KOPT-K1 (cell line): Measurements from ENCODE around the gene SRRM3.
"Not testable (repeated sequence)": the region's sequence is repeated elsewhere in the genome, so short reads cannot be mapped to it uniquely, and the experiment has no call there.

Experiments
- H3K27ac ChIP-seq: fragments of 200-600 bp; sonication (generic); 2 replicates; pipeline ENCODE4 v1.5.1; 2016; ENCODE audit warnings: antibody characterized with exemption, mild to moderate bottlenecking, low read depth, low read length; ENCODE audit not compliant: poor library complexity, severe bottlenecking
- H3K36me3 ChIP-seq: fragments of 200-600 bp; sonication (generic); 2 replicates; pipeline ENCODE4 v1.5.1; 2017; ENCODE audit warnings: antibody characterized with exemption, mild to moderate bottlenecking, low read length, moderate library complexity; ENCODE audit not compliant: insufficient read depth
- H3K9me3 ChIP-seq: fragments of 200-600 bp; sonication (generic); 2 replicates; pipeline ENCODE4 v1.5.1; 2017; ENCODE audit warnings: antibody characterized with exemption, low read length, mild to moderate bottlenecking; ENCODE audit not compliant: insufficient read depth, poor library complexity, severe bottlenecking

Gene SRRM3

DNA sequence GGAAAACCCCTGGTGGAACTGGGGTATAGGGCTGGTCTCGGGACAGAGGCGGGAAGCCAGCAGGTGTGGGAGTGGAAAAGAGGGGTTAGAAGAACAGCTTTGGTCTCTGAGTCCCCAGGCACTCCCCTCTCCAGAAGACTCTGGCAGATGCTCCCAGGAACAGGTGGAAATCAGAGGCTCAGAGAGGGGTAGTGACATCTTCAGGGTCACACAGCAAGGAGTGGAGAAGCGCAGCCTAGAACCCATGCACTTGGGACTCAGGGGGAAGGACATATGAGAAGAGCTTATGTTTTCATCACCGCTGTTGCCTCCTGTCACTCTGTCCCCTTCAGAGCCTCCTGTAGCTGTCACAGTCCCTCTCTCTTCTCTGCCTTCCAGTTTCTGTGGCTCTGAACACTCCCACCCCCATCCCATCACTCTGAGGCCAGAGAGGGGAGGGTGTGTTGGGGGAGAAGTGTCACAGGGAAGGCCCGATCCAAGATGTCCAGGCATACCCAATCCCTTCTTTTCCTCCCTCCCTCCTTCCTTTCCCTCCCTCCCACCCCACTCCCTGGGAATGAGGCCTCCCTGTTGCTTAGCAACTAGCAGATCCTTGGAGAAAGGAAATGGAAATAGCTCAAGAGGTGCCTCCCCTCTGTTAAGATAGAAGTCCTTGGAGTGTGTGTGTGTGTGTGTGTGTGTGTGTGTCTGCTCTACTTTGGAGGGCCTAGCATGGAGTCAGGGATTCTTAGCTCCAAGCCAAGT, 32.0 kb downstream of the SRRM3 start:
- no peaks in the 10 kb centered on the region for H3K9me3 ChIP-seq
- H3K27ac ChIP-seq, result no peak overlapping the region
- H3K36me3 ChIP-seq, result no peaks in the 10 kb centered on the region

DNA sequence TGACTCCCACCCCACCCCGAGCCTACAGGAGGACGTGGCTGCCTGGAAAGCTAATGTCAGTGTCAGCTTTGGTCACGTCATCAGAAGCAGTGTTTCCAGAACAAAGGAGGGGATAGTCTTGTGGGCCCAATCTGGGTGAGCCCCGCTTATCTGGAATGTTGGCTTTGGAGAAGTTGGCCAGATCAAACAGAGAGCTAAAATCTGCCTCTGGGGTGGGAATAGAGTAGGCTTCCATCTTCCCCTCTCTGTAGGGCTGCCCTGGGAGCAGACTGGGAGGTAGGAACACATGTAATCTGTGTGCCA, 32.5 kb downstream of the SRRM3 start:
- no peaks in the 10 kb centered on the region for H3K9me3 ChIP-seq
- H3K36me3 ChIP-seq, result no peaks in the 10 kb centered on the region
- H3K27ac ChIP-seq, result no peak overlapping the region

DNA sequence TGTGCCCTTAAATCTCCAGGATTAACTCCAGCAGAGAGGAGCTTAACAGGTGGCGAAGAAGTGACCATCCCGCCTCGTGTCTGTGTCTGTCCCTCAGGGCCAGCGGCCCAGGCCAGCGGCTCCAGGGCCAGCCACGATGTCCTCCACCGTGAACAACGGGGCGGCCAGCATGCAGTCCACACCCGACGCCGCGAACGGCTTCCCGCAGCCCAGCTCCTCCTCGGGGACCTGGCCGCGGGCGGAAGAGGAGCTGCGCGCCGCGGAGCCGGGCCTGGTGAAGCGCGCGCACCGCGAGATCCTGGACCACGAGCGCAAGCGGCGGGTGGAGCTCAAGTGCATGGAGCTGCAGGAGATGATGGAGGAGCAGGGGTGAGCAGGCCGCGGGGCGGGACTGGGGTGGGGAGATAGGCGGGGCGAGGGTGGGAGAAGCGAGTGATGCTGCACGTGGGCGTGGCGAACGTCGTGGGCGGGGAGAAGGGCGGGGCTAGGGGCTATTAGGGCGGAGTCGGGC, 33.3 kb downstream of the SRRM3 start:
- H3K27ac ChIP-seq, result no peak overlapping the region
- no peaks in the 10 kb centered on the region for H3K9me3 ChIP-seq
- no peaks in the 10 kb centered on the region for H3K36me3 ChIP-seq

DNA sequence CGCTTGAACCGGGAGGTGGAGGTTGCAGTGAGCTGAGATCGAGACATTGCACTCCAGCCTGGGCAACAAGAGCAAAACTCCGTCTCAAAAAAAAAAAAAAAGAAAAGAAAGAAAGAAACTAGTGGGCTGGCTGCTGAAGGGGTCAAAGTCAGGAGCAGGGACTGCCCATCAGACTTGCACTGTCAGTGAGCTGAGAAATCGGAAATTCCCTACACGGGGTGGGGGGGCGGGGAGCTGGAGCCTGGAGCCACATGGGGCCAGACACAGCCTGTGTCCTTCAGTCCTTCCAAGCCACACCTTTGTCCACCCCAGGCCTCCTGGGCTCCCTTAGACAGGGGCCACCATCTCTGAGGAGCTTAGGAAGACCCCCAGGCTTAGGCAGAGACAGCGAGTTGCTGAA, 34.5 kb downstream of the SRRM3 start:
- Histone ChIP-seq H3K27ac (no peak overlapping the region), H3K9me3 (no peaks in the 10 kb centered on the region), H3K36me3 (no peaks in the 10 kb centered on the region)

DNA sequence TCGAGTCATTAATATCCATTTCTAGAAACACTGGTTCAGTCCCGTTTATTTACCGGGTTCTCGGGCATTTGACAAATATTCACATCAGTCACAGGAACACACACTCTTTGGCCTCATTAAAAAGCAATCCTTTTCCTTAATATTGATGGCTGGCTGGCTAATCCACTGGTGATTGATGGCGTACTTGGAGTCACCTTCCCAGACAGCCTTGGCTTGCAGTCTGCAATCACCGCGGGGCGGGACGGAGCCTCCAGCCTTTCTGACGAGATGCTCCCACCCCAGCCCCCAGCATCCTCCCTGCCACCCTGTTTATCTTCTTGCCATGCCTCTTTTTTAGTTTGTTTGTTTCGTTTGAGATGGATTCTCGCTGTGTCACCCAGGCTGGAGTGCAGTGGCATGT, 36.6 kb downstream of the SRRM3 start:
- H3K27ac ChIP-seq, result no peak overlapping the region
- no peaks in the 10 kb centered on the region for H3K9me3 ChIP-seq
- H3K36me3 ChIP-seq, result no peaks in the 10 kb centered on the region

DNA sequence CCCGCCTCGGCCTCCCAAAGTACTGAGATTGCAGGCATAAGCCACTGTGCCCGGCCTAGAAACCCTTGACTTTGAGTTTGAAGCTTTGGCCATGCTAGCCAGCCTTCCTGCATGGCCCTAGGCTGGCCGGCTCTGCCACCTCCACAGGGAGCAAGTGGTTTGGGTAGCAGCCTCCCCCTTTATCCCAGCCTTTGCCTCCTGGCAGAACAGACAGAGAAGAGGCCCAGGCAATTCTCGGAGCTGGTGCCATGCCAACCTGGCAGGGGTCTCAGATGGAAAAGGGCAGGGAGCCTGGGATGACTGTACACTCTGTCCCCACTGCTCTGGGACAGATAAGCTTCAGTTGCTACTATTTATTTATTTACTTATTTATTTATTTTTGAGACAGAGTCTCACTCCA, 39.4 kb downstream of the SRRM3 start:
- Histone ChIP-seq H3K36me3 (no peaks in the 10 kb centered on the region), H3K9me3 (no peaks in the 10 kb centered on the region), H3K27ac (no peak overlapping the region)

DNA sequence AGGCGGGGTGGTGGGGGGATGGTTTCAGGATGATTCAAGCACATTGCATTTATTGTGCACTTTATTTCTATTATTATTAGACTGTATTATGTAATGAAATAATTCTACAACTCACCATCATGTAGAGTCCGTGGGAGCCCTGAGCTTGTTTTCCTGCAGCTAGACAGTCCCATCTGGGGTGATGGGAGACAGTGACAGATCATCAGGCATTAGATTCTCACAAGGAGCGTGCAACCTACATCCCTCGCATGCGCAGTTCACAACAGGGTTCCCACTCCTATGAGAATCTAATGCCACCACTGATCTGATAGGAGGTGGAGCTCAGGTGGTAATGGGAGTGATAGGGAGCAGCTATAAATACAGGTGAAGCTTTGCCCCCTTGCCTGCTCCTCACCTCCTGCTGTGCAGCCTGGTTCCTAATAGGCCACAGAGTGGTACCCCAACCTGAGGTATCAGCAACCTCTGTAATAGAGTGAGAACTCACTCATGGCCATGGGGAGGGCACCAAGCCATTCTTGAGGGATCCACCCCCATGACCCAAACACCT, 40.9 kb downstream of the SRRM3 start:
- not testable (repeated sequence) for H3K27ac ChIP-seq, H3K9me3 ChIP-seq, H3K36me3 ChIP-seq

DNA sequence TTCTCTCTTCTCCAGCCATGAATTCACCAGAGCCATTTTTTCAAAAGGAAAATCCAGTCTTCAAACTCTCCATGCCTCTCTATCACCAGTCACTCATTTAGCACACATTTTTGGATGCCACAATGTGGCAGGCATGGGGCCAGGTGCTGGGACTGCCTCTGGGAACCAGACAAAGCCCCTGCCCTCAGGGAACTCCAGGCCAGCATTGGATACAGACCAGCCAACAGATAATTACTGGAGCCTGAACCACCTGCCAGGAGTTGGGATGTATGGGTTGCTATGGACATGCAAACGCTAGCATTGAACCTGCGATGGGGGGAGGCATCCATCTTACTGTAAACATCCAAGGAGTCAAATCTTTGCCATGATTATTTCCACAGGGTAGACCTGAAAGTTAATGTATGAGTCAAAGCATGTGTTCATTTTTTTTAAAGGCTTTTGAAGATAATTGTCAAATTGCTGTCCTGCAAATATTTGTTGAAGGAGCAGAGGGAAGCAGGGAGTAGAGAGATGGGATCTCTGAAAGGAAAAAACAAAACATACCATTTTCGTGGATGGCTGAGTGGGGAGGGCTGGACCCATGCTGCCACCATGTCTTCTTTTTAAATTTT, 43.2 kb downstream of the SRRM3 start:
- H3K36me3 ChIP-seq, result no peaks in the 10 kb centered on the region
- H3K9me3 ChIP-seq, result no peaks in the 10 kb centered on the region
- H3K27ac ChIP-seq, result no peak overlapping the region

DNA sequence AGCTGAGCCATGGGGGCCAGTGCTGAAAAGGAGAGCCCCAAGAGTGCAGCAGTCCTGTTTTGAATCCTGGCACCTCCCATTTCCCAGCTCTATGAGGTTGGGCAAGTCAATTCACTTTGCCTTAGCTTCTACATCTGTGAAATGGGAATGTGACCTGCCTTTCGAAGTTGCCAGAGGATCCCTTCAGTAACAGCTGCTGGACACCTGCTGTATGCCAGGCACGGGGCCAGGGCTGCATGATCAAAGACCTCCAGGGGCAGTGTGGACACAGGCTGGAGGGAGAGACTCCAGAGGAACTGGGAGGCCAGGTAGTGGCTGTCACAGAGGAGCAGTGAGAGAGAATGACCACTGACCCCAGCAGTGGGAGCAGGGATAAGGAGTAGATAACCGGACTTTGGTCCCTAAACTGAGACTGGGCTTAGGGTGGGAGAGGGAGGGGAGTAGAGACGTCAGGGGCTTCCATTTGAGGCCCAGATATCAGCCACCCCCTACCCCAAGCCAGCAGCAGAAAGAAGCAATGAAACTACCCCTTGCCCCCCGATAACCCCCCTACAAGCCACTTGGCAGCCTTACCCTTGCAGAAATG, 45.2 kb downstream of the SRRM3 start:
- Histone ChIP-seq H3K27ac (no peak overlapping the region), H3K36me3 (no peaks in the 10 kb centered on the region), H3K9me3 (no peaks in the 10 kb centered on the region)

DNA sequence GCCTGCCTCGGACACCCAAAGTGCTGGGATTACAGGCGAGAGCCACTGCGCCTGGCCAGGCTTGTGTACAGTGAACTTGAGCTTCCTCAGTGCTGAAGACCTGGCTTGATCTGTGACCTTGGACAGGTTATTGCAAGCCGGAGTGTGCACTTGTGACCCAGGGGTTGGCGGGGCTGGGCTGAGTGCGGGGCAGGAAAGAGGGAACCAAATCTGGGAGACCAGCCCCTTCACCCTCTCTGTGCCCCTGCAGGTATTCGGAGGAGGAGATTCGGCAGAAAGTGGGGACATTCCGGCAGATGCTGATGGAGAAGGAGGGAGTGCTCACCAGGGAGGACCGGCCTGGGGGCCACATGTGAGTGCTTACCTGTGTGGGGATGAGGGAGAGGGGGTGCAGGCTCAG, 46.2 kb downstream of the SRRM3 start:
- H3K9me3 ChIP-seq, result no peaks in the 10 kb centered on the region
- H3K27ac ChIP-seq, result no peak overlapping the region
- no peaks in the 10 kb centered on the region for H3K36me3 ChIP-seq

DNA sequence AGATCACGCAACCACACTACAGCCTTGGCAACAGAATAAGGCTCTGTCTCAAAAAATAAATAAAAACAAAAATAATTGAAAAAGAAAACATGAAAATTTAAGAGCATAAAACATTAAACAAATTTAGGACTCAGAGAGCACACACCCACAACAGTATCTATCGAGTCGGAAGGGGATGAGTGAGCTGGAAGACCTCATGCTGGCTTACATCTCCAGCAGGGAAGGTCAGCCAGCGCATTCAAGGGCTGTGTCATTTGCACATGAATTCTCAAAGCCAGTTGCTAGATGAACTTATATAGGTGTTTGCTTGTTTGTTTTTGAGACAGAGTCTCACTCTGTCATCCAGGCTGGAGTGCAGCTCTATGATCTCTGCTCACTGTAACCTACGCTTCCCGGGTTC, 50.3 kb downstream of the SRRM3 start:
- Histone ChIP-seq H3K9me3 (no peaks in the 10 kb centered on the region), H3K27ac (no peak overlapping the region), H3K36me3 (no peaks in the 10 kb centered on the region)

DNA sequence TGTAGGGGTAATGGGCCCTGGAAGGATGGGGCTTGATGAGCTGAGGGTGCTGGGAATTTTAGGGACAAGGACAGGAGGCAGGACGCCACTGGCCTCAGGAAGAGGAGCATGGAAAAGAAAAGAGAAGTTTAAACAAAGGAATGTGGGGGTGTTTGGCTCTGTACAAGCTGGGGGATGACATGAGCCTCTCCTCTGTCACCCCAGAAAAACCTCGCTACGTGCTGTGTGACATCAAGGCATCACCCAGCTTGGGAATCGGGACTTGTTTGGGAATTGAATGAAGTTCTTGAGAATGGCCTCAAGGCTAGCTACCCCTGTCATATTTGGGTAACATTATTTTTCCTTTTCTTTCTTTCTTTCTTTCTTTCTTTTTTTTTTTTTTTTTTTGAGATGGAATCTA, 53.1 kb downstream of the SRRM3 start:
- Histone ChIP-seq H3K9me3 (no peaks in the 10 kb centered on the region), H3K27ac (no peak overlapping the region), H3K36me3 (no peaks in the 10 kb centered on the region)

DNA sequence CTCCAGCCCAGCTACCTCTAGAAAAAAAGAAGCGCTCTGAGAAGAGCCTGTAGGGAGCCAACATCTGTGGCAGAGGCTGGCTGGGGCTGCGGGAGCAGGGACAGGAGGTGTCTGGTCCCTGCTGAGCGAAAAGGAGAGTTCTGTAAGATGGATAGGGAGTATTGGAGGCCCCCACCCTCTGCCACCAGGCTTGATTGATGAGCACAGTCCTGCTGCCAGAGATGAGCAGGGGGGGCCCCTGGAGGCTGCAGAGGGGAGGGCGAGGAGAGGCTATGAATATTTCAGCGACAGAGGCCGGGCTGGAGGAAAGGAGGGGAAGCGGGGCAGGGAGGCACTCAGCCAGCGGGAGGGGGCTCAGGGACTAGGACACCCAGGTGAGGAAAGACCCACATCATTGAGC, 56.3 kb downstream of the SRRM3 start:
- Histone ChIP-seq H3K9me3 (no peaks in the 10 kb centered on the region), H3K36me3 (no peaks in the 10 kb centered on the region), H3K27ac (no peak overlapping the region)

DNA sequence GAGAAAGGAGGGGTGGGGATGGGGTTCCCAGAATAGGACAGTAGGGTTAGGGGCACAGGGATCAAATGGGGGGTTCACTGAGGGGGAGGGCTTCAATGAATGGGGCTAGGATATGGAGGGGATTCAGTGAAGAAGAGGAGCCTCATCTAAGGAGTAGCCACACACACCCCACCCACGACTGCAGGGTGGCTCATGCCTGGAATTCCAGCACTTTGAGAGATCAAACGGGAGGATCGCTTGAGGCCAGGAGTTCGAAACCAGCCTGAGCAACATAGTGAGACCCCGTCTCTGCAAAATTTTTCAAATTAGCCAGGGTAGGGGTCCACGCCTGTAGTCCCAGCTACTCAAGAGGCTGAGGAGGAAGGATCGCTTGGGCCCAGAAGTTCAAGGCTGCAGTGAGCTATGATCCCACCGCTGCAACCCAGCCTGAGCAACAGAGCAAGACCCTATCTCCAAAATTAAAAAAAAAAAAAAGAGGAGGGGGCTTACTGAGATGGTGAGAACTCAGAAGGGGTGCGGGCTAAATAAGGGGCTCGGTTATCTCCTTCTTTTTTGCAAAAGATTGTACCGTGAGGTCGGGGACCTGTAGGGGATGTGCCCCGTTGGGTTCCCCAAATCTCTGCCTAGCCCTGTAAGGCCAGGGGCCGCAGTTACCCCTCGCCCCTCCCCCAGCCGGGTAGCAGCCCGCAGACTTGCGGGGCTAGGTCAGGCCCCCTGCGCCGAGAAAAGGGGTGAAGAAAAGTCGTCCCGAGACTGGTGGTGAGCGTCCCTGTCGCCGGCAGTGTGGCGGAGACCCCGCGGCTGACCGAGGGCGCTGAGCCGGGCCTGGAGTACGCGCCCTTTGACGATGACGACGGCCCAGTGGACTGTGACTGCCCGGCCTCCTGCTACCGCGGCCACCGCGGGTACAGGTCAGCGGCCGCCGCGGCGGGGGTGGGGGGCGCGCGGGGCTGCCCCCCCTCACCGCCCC, 57.7 kb downstream of the SRRM3 start:
- Histone ChIP-seq H3K27ac (no peak overlapping the region), H3K9me3 (no peaks in the 10 kb centered on the region), H3K36me3 (no peaks in the 10 kb centered on the region)

DNA sequence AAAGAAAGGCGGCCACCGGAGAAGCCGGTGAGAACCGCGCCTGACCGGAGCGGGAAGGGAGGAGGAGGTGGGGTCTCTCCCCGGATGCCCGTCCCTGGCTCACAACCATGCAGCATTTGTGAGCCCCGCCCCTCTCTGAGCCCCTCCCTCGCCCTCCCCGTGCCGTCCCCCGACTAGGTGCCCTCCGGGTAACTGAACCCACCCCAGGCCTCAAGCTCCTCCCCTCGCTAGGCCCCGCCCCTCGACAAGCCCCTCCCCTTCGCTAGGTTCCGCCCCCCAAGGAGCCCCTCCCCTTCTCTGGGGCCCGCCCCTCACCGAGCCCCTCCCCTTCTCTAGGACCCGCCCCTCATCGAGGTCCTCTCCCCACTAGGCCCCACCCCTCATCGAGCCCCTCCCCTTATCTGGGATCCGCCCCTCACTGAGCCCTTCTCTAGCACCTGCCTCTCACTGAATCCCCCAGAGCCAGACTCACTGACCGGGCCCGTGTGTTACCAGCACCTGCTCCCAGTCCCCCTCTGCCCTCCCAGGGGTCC, 58.5 kb downstream of the SRRM3 start:
- no peaks in the 10 kb centered on the region for H3K36me3 ChIP-seq
- no peak overlapping the region for H3K27ac ChIP-seq
- no peaks in the 10 kb centered on the region for H3K9me3 ChIP-seq
